ENCODE measurements around the gene UNG.

- TF ChIP-seq CTCF (IDR thresholded peaks at IDR 0.05) (no peak), POLR2A (IDR thresholded peaks at IDR 0.05) (no peak)
Measured at GRCh38 chr12:109120557-109120956, 23.2 kb downstream of the UNG start.
